Suppressor macrophage treated with lipopolysaccharide for 1 hour (primary cell): ENCODE results near the gene CDKL4.
"Not testable (repeated sequence)": the region's sequence is repeated elsewhere in the genome, so short reads cannot be mapped to it uniquely, and the experiment has no call there.

ENCODE experiments used
- DNase-seq, 3 donors: peaks; one replicate each; pipeline ENCODE4 v3.0.0-alpha.2; 2020 to 2022

Gene CDKL4

DNA sequence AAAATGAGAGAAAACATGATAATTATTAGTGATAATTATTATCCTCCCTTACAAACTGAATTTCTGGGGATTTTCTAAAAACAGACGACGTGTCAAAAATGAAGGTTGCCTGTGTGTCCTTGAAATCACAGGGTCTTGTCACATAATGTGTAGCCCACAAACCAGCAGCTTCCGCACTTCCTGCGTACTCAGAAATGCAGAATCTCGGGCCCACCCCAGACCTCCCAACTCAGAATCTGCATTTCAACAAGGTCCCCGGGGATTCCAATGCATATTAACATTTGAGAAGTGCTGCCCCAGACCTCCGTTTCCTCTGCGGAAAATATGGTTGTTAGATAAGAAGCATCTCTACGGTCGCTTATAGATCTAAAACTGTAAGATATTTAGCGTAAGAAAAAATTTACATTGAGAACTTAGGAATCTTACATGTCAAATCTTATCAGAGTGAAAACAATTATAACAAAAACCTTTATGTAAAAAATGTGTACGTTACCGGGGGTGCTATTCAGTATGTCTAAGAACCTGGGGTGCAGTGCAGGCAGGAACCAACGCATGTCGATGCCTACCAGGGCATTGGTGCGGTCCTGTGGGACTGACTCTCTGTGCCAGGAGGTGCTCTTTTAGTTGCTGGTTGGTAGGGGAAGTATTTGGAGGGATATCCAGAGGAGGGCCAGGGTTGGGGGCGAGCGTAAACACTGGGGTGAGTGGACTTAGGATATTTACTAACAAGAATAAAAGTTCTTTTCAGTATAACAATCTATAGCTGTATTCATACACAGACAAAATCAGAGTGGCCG is 15.2 kb downstream of the CDKL4 start:
- no peak for DNase-seq

DNA sequence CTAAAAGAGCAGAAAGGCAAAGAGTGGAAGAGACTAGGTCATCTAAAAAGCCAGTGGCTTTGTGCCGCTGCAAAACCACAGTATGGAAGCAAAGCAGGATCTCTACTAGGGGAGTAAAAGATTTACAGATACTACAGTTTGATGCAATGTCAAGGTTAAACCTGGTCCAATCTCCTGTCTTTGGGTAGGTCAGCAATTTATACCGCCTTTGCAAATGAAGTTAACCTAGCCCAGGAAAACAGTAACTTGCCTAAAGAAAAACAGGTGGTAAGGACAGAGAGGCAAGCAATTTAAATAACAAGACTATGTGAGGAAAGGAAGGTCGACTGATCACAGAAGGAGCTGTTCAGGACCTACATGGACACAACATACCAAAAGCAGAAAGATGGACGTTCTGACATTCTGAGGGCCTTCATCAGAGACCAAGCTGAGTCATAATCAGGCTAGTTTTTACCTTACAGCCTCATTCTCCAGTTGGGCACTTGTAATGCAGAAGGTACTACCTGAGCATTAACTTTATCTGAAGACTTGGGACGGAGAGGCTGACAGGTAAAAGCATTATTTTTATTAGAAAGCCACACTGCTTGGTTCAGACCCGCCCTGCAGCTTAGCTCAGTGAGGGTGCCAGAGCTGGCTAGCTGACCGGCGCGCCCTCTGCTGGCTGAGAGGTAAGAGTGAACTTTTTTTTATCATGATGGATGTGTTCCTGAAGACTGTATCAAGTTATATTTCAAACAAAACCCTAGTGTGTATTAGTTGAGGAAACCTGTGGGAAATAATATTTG is 15.9 kb downstream of the CDKL4 start:
- peak; percentile 78 to 86 (median 84) for DNase-seq

DNA sequence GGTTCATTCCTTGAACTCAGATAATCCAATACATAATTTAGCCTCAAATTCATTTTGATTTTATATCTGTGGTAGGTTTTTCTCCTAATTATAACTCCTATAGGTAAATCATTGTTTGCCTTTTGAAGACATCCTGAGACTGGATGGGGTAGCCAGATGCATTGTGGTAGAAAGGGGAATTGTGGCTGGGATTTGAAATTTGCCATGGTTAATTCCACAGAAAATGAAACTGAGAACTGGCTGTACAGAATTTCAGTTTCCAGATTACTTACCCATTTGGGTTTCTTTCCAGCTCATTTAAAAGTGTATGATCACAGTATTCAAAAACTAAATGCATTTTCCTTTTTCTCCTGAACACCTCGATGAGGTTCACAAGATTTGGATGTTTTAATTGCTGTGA is 18.2 kb downstream of the CDKL4 start:
- peak in 2 of 3 donors; percentile 13 to 28 for DNase-seq

- DNase-seq, result no peak
Measured at GRCh38 chr2:39223909-39224308, 19.9 kb downstream of the CDKL4 start.

DNA sequence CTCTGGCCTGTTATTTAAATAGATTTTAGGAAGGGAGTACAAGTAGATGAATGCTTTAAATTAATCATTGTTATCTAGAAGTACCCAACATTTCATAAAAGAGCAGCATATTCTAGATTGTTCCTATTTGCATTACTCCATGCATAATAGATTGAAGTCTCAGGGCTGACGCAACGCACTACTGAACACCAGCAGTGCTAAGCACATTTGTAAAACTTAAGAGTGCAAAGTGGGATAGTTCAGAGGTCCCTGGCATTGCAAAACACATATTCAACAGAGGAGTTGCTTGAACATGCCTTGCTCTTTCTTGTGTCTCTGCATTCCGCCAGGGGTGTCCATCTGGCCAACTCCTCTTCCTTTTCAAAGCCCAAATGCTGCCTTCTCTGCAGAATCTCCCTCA is 22.3 kb downstream of the CDKL4 start:
- no peak for DNase-seq

DNA sequence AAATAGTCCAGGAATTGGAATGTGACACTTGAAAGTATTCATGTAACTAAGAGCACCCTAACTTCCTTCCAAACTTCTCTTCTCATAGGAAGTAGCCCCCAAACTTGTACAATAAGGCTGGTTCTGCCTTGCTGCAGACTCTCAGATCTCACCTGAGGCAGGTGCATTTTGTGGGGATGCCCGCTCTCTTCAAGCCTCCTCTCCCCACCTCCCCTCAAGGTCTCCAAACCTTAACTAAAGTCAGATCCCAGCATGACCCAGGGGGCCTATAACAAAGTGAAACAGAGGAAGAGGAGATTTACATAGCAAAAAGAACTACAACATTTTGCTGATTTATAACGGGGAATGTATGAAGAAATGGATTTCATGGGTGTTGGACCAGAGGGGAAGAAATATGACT is 23.6 kb downstream of the CDKL4 start:
- no peak for DNase-seq

DNA sequence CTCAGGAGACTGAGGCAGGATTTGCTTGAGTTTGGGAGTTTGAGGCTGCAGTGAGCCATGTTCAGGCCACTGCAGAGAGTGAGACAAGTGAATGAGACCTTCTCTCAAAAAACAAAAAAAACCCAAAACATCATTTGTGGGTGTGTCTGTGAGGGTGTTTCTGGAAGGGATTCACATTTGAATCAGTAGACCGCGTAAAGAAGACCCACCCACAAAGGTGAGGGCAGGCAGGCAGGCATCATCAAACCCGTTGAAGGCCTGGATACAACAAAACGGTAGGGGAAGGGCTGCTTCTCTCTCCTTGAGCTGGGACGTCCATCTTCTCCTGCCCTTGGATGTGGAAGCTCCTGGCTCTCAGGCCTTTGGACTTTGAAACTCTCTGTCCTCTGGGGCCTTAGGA is 25.4 kb downstream of the CDKL4 start:
- no peak for DNase-seq

GRCh38 chr2:39217192-39217550 is 26.6 kb downstream of the CDKL4 start:
- no peak for DNase-seq

DNA sequence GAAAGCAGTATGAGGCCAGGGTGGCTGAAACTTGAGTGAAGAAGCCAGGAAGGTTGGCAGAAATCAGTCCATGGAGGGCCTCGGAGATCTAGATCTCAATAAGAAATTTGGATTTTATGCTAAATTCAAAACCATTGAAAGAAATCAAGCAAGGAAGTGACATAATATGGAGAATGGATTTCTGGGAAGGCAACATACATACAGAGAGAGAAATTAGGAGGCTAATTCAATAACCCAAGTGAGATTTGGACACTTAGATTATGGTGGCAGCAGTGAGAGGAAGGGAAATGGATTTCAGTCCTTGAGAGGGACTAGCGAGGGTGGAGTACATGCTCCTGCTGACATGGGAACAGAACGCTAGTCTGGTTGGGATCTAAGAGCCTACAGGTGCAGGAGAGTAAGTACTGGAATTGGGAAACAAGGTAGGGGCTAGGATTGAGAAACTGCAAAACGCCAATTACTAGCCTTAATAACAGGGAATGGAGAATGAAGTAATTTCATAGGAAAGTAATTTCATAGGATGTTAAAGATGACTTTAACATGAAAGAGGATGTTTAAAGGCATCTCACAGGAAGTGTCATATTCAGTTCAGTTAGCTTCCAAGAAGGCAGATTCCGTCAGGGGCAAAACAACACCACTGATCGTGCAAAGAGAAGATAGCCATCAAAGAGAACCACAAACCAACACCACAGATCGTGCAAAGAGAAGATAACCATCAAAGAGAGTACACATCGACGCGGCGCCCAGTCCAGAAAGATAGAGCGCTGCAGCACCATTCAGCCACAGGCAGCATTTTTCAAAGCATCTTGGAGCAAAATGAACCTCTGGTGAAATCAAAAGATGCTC is 27.2 kb downstream of the CDKL4 start:
- DNase-seq, result no peak

GRCh38 chr2:39215545-39215944 is 28.2 kb downstream of the CDKL4 start:
- no peak for DNase-seq

DNA sequence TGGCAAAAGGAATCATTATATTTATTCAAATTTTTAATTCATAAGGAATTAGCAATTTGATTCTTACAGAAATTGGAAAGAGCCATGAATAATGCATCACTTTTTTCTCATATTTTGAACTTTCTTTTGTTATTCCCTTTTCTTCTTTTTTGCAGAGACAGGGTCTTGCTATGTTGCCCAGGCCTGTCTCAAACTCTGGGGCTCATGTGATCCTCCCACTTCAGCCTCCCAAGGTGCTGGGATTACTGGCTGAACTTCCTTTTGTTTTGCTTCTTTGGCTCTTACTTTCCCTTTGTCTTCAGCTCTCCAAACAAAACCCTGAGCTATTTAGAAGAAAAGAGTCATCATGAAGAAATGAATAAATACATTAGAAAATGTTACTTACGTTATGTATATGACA is 30.8 kb downstream of the CDKL4 start:
- DNase-seq, result no peak

DNA sequence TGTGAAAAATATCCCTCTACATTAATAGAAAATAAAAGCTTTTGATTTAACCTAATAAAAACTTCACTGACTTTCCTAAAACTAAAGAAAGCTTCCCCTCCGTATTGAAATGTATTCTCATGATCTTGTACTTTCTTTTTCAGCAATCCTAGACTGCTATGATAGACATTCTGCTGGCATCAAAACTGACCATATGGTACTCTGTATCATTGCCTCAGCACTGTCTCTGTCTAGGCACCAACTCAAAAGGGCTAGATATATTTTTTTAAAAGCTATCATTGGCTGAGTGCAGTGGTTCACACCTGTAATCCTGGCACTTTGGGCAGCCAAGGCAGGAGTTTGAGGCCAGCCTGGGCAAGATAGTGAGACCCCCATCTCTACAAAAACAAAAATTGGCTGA is 32.9 kb downstream of the CDKL4 start:
- DNase-seq, result no peak

- no peak for DNase-seq
Measured at GRCh38 chr2:39203382-39203781, 40.4 kb downstream of the CDKL4 start.

DNA sequence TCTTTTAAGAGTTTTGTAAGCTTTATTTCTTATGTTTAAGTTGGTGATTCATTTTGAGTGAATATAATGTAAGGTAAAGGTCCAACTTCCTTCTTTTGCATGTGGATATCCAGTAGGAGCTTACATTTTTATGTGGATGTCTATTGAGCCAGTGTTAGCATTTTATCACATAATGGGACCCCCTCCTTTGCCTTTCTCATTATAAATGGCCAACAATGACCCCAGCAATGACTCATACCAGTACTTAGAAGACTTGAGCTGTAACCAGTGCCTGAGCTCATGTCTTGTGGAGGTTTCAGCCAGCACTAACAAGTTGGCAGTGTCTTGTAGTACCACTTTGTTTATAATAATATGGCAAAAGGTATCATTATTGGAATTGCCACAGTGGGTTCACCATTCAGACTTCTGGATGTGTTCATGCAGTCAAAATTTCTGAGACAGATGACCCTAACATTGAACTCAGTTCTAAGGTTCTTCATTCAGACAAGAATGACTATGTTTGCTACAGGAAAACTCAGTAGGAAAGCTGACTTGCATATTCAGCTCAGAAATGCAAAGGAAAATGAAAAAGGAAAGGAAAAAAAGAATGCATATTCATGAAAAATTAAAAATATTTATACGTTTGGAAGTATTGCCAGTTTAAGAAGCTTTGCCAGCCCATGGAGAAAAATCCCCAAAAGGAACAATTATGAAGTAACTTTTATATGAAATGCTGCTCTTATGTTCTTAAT is 41.0 kb downstream of the CDKL4 start:
- no peak for DNase-seq

DNA sequence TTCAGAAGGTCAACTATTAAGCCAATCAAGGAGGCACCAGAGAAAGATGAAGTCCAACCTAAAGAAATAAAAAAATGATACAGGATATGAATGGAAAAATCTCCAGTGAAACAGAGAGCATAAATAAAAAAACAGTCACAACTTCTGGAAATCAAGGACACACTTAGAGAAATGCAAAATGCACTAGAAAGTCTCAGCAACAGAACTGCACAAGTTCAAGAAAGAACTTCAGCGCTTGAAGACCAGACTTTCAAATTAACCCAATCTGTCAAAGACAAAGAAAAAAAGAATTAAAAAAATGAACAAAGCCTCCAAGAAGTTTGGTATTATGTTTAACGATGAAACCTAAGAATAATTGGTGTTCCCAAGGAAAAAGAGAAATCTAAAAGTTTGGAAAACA is 46.8 kb downstream of the CDKL4 start:
- not testable (repeated sequence) for DNase-seq

- DNase-seq, result no peak
Measured at GRCh38 chr2:39194686-39195085, 49.1 kb downstream of the CDKL4 start.

GRCh38 chr2:39188960-39189494 is 54.7 kb downstream of the CDKL4 start:
- no peak for DNase-seq

- no peak for DNase-seq
Measured at GRCh38 chr2:39183673-39184072, 60.1 kb downstream of the CDKL4 start.

- DNase-seq, result no peak
Measured at GRCh38 chr2:39181297-39181696, 62.5 kb downstream of the CDKL4 start.

GRCh38 chr2:39179974-39180960 is 63.5 kb downstream of the CDKL4 start:
- DNase-seq, result no peak

DNA sequence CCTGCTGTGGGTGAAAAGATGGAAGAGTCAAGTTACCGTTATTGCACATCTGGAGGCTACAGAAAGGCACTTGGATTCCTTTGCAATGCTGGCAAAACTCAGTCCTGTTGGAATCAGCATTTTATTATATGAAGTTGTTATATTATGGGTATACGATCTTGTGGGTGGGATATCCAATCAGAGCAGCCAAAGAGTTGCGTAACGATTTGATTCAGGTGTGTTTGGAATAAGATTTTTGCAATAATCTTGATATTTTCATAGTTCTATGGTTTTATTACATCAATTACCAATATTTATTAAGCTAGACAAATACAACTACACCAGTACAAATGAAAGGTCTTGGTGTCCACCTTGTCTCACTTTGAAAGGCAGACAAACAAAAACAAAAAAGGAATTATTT is 65.0 kb downstream of the CDKL4 start:
- no peak for DNase-seq
